ENCODE data around the gene TMEM255B.

DNA sequence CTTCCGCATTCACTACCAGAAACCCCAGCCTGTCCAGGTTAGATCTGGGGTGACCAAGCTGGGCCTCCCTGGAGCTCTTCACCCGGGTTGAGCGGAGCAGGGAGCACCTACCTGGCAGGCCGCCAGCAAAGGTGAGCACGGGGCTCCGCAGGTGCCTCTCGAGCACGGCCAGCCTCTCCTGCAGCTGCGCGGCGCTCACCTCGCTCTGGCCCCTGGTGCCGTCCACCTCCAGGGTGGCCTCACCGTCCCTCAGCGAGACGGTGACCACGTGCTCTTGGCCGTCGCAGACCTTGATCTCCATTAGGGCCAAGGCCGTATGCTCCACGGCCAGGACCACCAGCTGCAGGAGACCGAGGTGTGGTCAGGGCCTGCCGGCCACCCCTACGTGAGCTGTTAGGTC, 62.8 kb downstream of the TMEM255B start:
- TF ChIP-seq GATA2 (IDR thresholded peaks at IDR 0.05; ENCODE audit: low read depth, low read length): no peak
- TF ChIP-seq GATA3 (IDR thresholded peaks at IDR 0.05; ENCODE audit: low read depth, low read length): no peak
